AG09319 (cell line): ENCODE data around the gene TSKU.

Experiments
- DNase-seq: peaks from one replicate; pipeline ENCODE4 v3.0.0-alpha.2; 2010; ENCODE audit warnings: low read depth; ENCODE audit errors: extremely low read depth
- TF ChIP-seq, protein P1 (sequence below): IDR thresholded peaks from 2 replicates; pipeline ENCODE4 v1.5.1; 2011; ENCODE audit warnings: low read depth, mild to moderate bottlenecking, inconsistent platforms, low read length, moderate library complexity

Gene TSKU

DNA sequence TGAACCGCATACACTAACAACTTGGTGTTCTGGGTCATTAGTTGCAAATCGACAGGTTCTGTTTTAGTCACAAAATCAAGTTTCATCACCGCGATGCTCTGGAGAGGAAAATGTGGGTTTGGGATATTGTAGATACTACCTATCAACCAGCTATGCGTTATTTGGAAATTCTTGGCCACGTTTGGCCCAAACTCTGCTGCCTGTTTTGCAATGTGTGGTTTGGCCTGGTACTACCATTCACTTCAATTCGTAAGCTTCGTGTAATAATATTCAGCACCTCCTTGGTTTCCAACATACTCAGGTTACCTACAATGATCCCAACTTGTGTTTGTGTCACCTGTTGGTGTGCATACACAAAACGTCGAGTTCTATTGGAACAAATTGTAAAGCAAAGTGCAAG, 61.4 kb downstream of the TSKU start:
- TF ChIP-seq, protein P1, sequence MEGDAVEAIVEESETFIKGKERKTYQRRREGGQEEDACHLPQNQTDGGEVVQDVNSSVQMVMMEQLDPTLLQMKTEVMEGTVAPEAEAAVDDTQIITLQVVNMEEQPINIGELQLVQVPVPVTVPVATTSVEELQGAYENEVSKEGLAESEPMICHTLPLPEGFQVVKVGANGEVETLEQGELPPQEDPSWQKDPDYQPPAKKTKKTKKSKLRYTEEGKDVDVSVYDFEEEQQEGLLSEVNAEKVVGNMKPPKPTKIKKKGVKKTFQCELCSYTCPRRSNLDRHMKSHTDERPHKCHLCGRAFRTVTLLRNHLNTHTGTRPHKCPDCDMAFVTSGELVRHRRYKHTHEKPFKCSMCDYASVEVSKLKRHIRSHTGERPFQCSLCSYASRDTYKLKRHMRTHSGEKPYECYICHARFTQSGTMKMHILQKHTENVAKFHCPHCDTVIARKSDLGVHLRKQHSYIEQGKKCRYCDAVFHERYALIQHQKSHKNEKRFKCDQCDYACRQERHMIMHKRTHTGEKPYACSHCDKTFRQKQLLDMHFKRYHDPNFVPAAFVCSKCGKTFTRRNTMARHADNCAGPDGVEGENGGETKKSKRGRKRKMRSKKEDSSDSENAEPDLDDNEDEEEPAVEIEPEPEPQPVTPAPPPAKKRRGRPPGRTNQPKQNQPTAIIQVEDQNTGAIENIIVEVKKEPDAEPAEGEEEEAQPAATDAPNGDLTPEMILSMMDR: no peak
- no peak for DNase-seq

DNA sequence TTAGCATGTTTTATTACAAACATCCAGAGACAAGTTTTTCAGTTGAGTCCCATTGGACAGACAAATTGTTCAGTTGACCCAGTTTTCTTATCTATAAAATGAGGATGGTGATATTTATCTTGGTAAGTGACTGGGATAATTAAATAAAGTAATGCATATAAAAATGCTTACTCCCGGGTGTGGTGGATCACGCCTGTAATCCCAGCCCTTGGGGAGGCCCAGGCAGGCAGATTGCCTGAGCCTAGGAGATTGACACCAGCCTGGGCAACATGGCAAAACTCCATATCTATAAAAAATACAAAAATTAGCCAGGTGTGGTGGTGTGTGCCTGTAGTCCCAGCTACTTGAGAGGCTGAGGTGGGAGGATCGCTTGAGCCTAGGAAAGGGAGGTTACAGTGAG, 61.9 kb downstream of the TSKU start:
- no peak for DNase-seq
- TF ChIP-seq, protein P1: no peak

DNA sequence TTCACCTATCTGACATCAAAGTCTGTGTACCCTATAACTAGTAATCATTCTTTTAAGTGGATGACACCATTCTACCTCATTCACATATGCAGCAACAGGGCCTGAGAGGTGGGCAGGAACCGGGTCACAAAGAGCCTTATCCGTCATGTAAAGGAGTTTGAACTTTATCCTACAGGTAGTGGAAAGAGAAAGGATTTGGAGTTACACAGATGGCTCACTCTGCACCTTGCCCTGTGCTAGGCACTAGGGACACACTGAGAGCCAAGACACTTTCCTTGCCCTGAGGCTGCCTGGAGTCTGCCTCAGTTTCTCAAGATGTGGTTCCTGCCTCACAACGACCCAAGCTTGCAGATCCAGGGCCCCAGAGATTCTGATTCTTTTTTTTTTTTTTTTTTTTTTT, 63.3 kb downstream of the TSKU start:
- DNase-seq: no peak
- TF ChIP-seq, protein P1: no peak
